ENCODE results near the gene NFATC2. TPM values are rescaled to one million over a fixed set of nuclear protein-coding genes. Genes with fewer than 3 reads are reported as not detected.

NFATC2 gene
- polyA plus RNA-seq, 1 of the 3 experiments (the other 2 are of a cell fraction): 0.36 TPM

GRCh38 chr20:51424270-51425117 is 118.0 kb downstream of the NFATC2 start:
- POLR2A ChIA-PET: no interaction called here

GRCh38 chr20:51423810-51424209 is 118.7 kb downstream of the NFATC2 start:
- Histone ChIP-seq H3K9me3 (no peaks in the 10 kb centered on the region), H3K4me2 (no peak overlapping the region), H4K20me1 (ENCODE audit: insufficient read depth) (no peaks in the 10 kb centered on the region), H3K36me3 (replicated peaks in 1 of 2; ENCODE audit: control insufficient read depth in 1 of 2, insufficient read depth in 2 of 2, low read length in 1 of 2) (peaks cover 0 to 3% of the 10 kb centered on the region in 2 experiments), H2AFZ (ENCODE audit: low read depth) (no peak overlapping the region), H3K4me1 (ENCODE audit: control insufficient read depth in 1 of 2, insufficient read depth in 2 of 2, low read depth in 1 of 2, low read length in 1 of 2) (peaks cover 6 to 10% of the 10 kb centered on the region in 2 experiments; a peak in 3 of 4 replicates), H3K27ac (ENCODE audit: low read depth in 2 of 2, low read length in 1 of 2) (no peak overlapping the region), H3K9me2 (no peaks in the 10 kb centered on the region), H3K27me3 (ENCODE audit: insufficient read depth) (no peaks in the 10 kb centered on the region), H3K4me3 (ENCODE audit: low read depth in 2 of 2, low read length in 1 of 2) (no peak overlapping the region), H3K79me2 (ENCODE audit: insufficient read depth) (no peaks in the 10 kb centered on the region), H3K9ac (no peak overlapping the region), H3F3A (replicated peaks; ENCODE audit: insufficient read depth) (peaks cover 9% of the 10 kb centered on the region)
- POLR2A ChIA-PET: no interaction called here
- CTCF ChIA-PET: no interaction called here
- no peak for DNase-seq
- no peak for TF ChIP-seq PBX3 (IDR thresholded peaks at IDR 0.05)
- TF ChIP-seq MEF2A (IDR thresholded peaks at IDR 0.05; ENCODE audit: borderline replicate concordance, low read depth): no peak
- no peak for TF ChIP-seq JUND (IDR thresholded peaks at IDR 0.05)
- TF ChIP-seq TCF12 (IDR thresholded peaks at IDR 0.05): no peak
- TF ChIP-seq RXRA (IDR thresholded peaks at IDR 0.05; ENCODE audit: borderline replicate concordance, low read depth): no peak
- TF ChIP-seq MAX (IDR thresholded peaks at IDR 0.05; ENCODE audit: low read depth): no peak
- TF ChIP-seq FOXJ3 (CRISPR knock-in tag; IDR thresholded peaks at IDR 0.05): no peak
- no peak for TF ChIP-seq MXI1 (IDR thresholded peaks at IDR 0.05; ENCODE audit: low read depth, low read length)
- TF ChIP-seq IRF3 (IDR thresholded peaks at IDR 0.05; ENCODE audit: low read depth, low read length): no peak
- TF ChIP-seq GATA2 (CRISPR knock-in tag; IDR thresholded peaks at IDR 0.05): no peak
- TF ChIP-seq USF2 (IDR thresholded peaks at IDR 0.05; ENCODE audit: borderline replicate concordance, low read depth, low read length): no peak
- no peak for TF ChIP-seq NFIC (IDR thresholded peaks at IDR 0.05; ENCODE audit: borderline replicate concordance)
- TF ChIP-seq SIN3A (IDR thresholded peaks at IDR 0.05; ENCODE audit: borderline replicate concordance, low read depth, low read length): no peak
- TF ChIP-seq TEAD4 (IDR thresholded peaks at IDR 0.05; ENCODE audit: borderline replicate concordance, insufficient read depth): no peak
- TF ChIP-seq FOXM1 (IDR thresholded peaks at IDR 0.05; ENCODE audit: low read depth): no peak
- no peak for TF ChIP-seq NRF1 (IDR thresholded peaks at IDR 0.05; ENCODE audit: low read depth, low read length)
- TF ChIP-seq, protein P1, sequence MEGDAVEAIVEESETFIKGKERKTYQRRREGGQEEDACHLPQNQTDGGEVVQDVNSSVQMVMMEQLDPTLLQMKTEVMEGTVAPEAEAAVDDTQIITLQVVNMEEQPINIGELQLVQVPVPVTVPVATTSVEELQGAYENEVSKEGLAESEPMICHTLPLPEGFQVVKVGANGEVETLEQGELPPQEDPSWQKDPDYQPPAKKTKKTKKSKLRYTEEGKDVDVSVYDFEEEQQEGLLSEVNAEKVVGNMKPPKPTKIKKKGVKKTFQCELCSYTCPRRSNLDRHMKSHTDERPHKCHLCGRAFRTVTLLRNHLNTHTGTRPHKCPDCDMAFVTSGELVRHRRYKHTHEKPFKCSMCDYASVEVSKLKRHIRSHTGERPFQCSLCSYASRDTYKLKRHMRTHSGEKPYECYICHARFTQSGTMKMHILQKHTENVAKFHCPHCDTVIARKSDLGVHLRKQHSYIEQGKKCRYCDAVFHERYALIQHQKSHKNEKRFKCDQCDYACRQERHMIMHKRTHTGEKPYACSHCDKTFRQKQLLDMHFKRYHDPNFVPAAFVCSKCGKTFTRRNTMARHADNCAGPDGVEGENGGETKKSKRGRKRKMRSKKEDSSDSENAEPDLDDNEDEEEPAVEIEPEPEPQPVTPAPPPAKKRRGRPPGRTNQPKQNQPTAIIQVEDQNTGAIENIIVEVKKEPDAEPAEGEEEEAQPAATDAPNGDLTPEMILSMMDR (IDR thresholded peaks at IDR 0.05): no peak
- 83% methylated on average over 7 of the region's 7 CpGs for WGBS (ENCODE audit: low lambda C conversion rate)

More at GRCh38 chr20:51424270-51425117, 118.0 kb downstream of the NFATC2 start:
- H3K4me2 ChIP-seq: no peak overlapping the region
- H3K9ac ChIP-seq: no peak overlapping the region
- no peak overlapping the region for H2AFZ ChIP-seq (ENCODE audit: low read depth)
- no peaks in the 10 kb centered on the region for H3K27me3 ChIP-seq (ENCODE audit: insufficient read depth)
- TF ChIP-seq YY1 (IDR thresholded peaks at IDR 0.05; ENCODE audit: low read depth) (no peak), RFX5 (IDR thresholded peaks at IDR 0.05; ENCODE audit: low read length) (no peak), TEAD4 (IDR thresholded peaks at IDR 0.05; ENCODE audit: borderline replicate concordance, insufficient read depth) (no peak), EZH2phosphoT487 (IDR thresholded peaks at IDR 0.05; ENCODE audit: borderline replicate concordance, low read depth) (no peak), FOXM1 (IDR thresholded peaks at IDR 0.05; ENCODE audit: low read depth) (no peak)
- H3K4me3 ChIP-seq (ENCODE audit: low read depth in 2 of 2, low read length in 1 of 2): no peak overlapping the region
- H3K79me2 ChIP-seq (ENCODE audit: insufficient read depth): no peaks in the 10 kb centered on the region
- WGBS (ENCODE audit: low lambda C conversion rate): 89% methylated on average over 15 of the region's 15 CpGs
- CTCF ChIA-PET: no interaction called here
- H4K20me1 ChIP-seq (ENCODE audit: insufficient read depth): no peaks in the 10 kb centered on the region
- no peaks in the 10 kb centered on the region for H3K9me3 ChIP-seq
- peaks cover 0 to 3% of the 10 kb centered on the region in 2 experiments for H3K36me3 ChIP-seq (replicated peaks in 1 of 2; ENCODE audit: control insufficient read depth in 1 of 2, insufficient read depth in 2 of 2, low read length in 1 of 2)
- peaks cover 9% of the 10 kb centered on the region for H3F3A ChIP-seq (replicated peaks; ENCODE audit: insufficient read depth)
- no peak for DNase-seq
- H3K9me2 ChIP-seq: no peaks in the 10 kb centered on the region
- no peak overlapping the region for H3K27ac ChIP-seq (ENCODE audit: low read depth in 2 of 2, low read length in 1 of 2)
- peaks cover 6 to 11% of the 10 kb centered on the region in 2 experiments; a peak in 3 of 4 replicates for H3K4me1 ChIP-seq (ENCODE audit: control insufficient read depth in 1 of 2, insufficient read depth in 2 of 2, low read depth in 1 of 2, low read length in 1 of 2)
